Measurements from ENCODE around the gene SRRM2. TPM values are rescaled to one million over a fixed set of nuclear protein-coding genes. Genes with fewer than 3 reads are reported as not detected.

SRRM2 gene
- total and polyA plus RNA-seq, 9 of the 15 experiments (the other 6 are each of a cell fraction or from before 2014, with no cell fraction given): 26.7 to 563 (median 81.1) TPM

DNA sequence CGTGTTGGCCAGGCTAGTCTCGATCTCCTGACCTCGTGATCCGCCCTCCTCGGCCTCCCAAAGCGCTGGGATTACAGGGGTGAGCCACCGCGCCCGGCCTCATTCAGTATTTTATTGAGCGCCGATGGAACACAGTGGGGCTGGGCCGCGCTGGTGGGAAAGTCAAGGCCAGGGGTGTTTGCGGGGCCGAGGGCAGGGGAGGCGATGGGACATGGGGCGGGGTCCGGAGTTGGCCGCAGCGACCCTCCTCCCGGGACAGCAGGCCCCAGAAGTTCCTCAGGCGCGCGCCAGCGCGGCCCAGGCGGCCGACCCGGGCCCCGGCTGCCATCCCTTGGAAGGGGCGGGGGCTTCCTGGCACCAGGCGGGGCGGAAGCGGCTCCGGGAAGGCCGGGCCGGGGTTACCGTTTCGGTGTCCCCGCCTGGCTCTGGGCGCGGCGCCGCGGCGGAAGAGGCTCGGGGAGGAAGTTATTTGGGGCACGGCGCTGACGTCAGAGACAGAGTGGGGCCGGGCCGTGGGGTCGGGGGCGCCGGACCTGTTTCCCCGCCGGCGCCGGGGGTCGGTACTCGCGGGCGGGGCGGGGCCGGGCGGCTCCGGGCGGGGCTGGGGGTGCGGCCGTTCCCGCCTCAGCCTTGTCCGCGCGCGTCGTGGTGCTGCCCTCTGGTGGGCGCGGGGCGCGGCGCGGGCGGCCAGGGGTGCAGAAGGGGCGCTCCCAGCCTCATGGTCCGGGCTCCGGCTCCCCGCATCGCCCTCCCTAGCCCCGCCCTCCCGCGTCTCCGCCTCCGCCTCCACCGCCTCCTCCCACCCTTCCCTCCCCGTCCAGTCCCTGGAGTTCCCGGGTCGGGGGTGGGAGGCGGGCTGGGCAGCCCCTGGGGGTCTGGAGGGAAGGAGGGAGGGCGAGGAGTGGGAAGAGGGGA is 31.5 kb upstream of the SRRM2 start:
- ATAC-seq (peak; percentile 91), DNase-seq (ENCODE audit: extremely low read depth in 1 of 4, low spot score in 3 of 4) (peak; percentile 92 to 96 (median 94)), FAIRE-seq (peak; percentile 64)
- WGBS (ENCODE audit: insufficient coverage, low coverage, missing lambda C conversion rate): under 1% methylated on average over 28 of the region's 99 CpGs
- no peaks in the 10 kb centered on the region; a peak in 1 of 5 replicates for H3K27me3 ChIP-seq (ENCODE audit: control insufficient read depth in 2 of 2, insufficient read depth in 2 of 2, low read length in 2 of 2)
- ChIA-PET CTCF (ENCODE audit: low intra/inter-chr PET ratio) (no interaction called here), POLR2A (interaction anchor here (0.6 kb wide), 1 partner anchor 21 kb away, joined by 3 read pairs; no protein-coding TSS in a partner anchor)
- peaks cover 2% of the 10 kb centered on the region; the same call in 1 of the 2 replicates for H4K20me1 ChIP-seq (replicated peaks; ENCODE audit: control insufficient read depth, insufficient read depth, low read length)
- H3K36me3 ChIP-seq (ENCODE audit: control insufficient read depth, insufficient read depth, low read length): no peaks in the 10 kb centered on the region
- peak overlapping the region; percentile 51 for H3K4me3 ChIP-seq
- no TSS peak for BruUV-seq (replicated peaks)
- no peaks in the 10 kb centered on the region for H3K79me2 ChIP-seq (ENCODE audit: control insufficient read depth, insufficient read depth, low read length)
- peak overlapping the region; percentile 73 for H2AFZ ChIP-seq (ENCODE audit: low read depth, low read length)
- peak overlapping the region; percentile 44 for H3K27ac ChIP-seq (ENCODE audit: extremely low read depth, low read depth, low read length)
- in situ Hi-C loops (cut with MboI) (no loop called here), intact Hi-C loops (cut with micrococcal nuclease) (no loop called here)
- H3K4me2 ChIP-seq (ENCODE audit: insufficient read depth, low read length): peak overlapping the region; percentile 65
- no peaks in the 10 kb centered on the region for H3K9me1 ChIP-seq (ENCODE audit: control insufficient read depth, insufficient read depth, low read length)
- peaks cover 2 to 53% of the 10 kb centered on the region in 2 experiments; a peak in 3 of 5 replicates for H3K4me1 ChIP-seq (replicated peaks in 1 of 2; ENCODE audit: control insufficient read depth in 2 of 2, insufficient read depth in 2 of 2, low read length in 2 of 2)
- H3K9me3 ChIP-seq (replicated peaks; ENCODE audit: control insufficient read depth, insufficient read depth, low read depth, low read length): no peaks in the 10 kb centered on the region
- peak overlapping the region; percentile 64 to 92 for H3K9ac ChIP-seq (ENCODE audit: insufficient read depth in 1 of 2, low read depth in 2 of 2, low read length in 2 of 2)
- TF ChIP-seq MBD2 (IDR thresholded peaks at IDR 0.05; ENCODE audit: borderline replicate concordance, low read depth) (0 out of 2 replicates have a peak, but pooled peaks have one; percentile 11), ZFP36 (IDR thresholded peaks at IDR 0.05; ENCODE audit: low read depth, low read length, partially characterized antibody) (no peak), ZNF696 (CRISPR knock-in tag; conservative IDR thresholded peaks at IDR 0.05) (no peak), XRCC5 (IDR thresholded peaks at IDR 0.05; ENCODE audit: low read depth, low read length) (0 out of 2 replicates have a peak, but pooled peaks have one; percentile 55), NR2F6 (CRISPR knock-in tag; IDR thresholded peaks at IDR 0.05) (no peak), ETS1 (conservative IDR thresholded peaks at IDR 0.05; ENCODE audit: control insufficient read depth, low read depth, low read length) (peak; percentile 50; the same call in 1 of the 2 replicates), ZNF395 (CRISPR knock-in tag; IDR thresholded peaks at IDR 0.05) (0 out of 2 replicates have a peak, but pooled peaks have one; percentile 38), TEAD1 (CRISPR knock-in tag; IDR thresholded peaks at IDR 0.05) (peak in 1 of 2 experiments; percentile 58; a peak in 1 of 4 replicates), MCM5 (IDR thresholded peaks at IDR 0.05; ENCODE audit: low read depth) (no peak), ADNP (tag; IDR thresholded peaks at IDR 0.05) (no peak), ZNF561 (CRISPR knock-in tag; conservative IDR thresholded peaks at IDR 0.05) (no peak)
- TF ChIP-seq, protein P1, sequence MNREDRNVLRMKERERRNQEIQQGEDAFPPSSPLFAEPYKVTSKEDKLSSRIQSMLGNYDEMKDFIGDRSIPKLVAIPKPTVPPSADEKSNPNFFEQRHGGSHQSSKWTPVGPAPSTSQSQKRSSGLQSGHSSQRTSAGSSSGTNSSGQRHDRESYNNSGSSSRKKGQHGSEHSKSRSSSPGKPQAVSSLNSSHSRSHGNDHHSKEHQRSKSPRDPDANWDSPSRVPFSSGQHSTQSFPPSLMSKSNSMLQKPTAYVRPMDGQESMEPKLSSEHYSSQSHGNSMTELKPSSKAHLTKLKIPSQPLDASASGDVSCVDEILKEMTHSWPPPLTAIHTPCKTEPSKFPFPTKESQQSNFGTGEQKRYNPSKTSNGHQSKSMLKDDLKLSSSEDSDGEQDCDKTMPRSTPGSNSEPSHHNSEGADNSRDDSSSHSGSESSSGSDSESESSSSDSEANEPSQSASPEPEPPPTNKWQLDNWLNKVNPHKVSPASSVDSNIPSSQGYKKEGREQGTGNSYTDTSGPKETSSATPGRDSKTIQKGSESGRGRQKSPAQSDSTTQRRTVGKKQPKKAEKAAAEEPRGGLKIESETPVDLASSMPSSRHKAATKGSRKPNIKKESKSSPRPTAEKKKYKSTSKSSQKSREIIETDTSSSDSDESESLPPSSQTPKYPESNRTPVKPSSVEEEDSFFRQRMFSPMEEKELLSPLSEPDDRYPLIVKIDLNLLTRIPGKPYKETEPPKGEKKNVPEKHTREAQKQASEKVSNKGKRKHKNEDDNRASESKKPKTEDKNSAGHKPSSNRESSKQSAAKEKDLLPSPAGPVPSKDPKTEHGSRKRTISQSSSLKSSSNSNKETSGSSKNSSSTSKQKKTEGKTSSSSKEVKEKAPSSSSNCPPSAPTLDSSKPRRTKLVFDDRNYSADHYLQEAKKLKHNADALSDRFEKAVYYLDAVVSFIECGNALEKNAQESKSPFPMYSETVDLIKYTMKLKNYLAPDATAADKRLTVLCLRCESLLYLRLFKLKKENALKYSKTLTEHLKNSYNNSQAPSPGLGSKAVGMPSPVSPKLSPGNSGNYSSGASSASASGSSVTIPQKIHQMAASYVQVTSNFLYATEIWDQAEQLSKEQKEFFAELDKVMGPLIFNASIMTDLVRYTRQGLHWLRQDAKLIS (CRISPR knock-in tag; IDR thresholded peaks at IDR 0.05): 0 out of 2 replicates have a peak, but pooled peaks have one; percentile 65
